K562 (cell line): ENCODE measurements around the gene WEE1. TPM values are rescaled to one million over a fixed set of nuclear protein-coding genes. Genes with fewer than 3 reads are reported as not detected.

Experiments used
- AFF4 ChIP-seq: sonication (generic); formaldehyde crosslinking; IDR thresholded peaks from 2 replicates; pipeline ENCODE4 v1.8.0; 2023; ENCODE audit warnings: mild to moderate bottlenecking, missing genetic modification reagents
- ARNT ChIP-seq, 2 experiments: fragments of 450-650 bp; IDR thresholded peaks; 2 replicates each; pipeline ENCODE4 v1.6.1; 2016; ENCODE audit warnings: mild to moderate bottlenecking in 1 of 2
- CBFA2T3 ChIP-seq: fragments of 450-650 bp; IDR thresholded peaks from 2 replicates; pipeline ENCODE4 v1.6.1; 2017
- CREB5 ChIP-seq: fragments of 250-450 bp; sonication (Bioruptor Pico); IDR thresholded peaks from 2 replicates; pipeline ENCODE4 v1.5.0; 2020; ENCODE audit warnings: mild to moderate bottlenecking
- ETV5 ChIP-seq: sonication (generic); formaldehyde crosslinking; IDR thresholded peaks from 2 replicates; pipeline ENCODE4 v1.4.0; 2020; ENCODE audit warnings: low read depth, mild to moderate bottlenecking, missing genetic modification reagents
- FOXP4 ChIP-seq: sonication (generic); formaldehyde crosslinking; IDR thresholded peaks from 2 replicates; pipeline ENCODE4 v1.8.0; 2022; ENCODE audit warnings: mild to moderate bottlenecking, missing genetic modification reagents, borderline replicate concordance
- PHB ChIP-seq: fragments of 250-450 bp; sonication (Bioruptor Pico); IDR thresholded peaks from 2 replicates; pipeline ENCODE4 v1.5.0; 2021
- RERE ChIP-seq: sonication (generic); formaldehyde crosslinking; IDR thresholded peaks from 2 replicates; pipeline ENCODE4 v1.8.0; 2023; ENCODE audit warnings: missing genetic modification reagents, mild to moderate bottlenecking, borderline replicate concordance
- SMAD2 ChIP-seq: fragments of 150-350 bp; IDR thresholded peaks from 2 replicates; pipeline ENCODE4 v1.6.1; 2014; ENCODE audit warnings: low read depth, mild to moderate bottlenecking, low read length
- ZKSCAN1 ChIP-seq: fragments of 150-350 bp; IDR thresholded peaks from 2 replicates; pipeline ENCODE4 v1.6.1; 2016; ENCODE audit warnings: low read depth, low read length
- ZNF143 ChIP-seq: sonication (generic); formaldehyde crosslinking; IDR thresholded peaks from 2 replicates; pipeline ENCODE4 v1.9.0; 2022; ENCODE audit warnings: mild to moderate bottlenecking, missing genetic modification reagents
- ZNF165 ChIP-seq: fragments of 250-450 bp; sonication (Bioruptor Pico); IDR thresholded peaks from 2 replicates; pipeline ENCODE4 v1.4.0; 2020; ENCODE audit warnings: borderline replicate concordance
- ZNF408 ChIP-seq: fragments of 250-450 bp; sonication (Bioruptor Pico); IDR thresholded peaks from 2 replicates; pipeline ENCODE4 v1.4.0; 2020; ENCODE audit warnings: low read depth, mild to moderate bottlenecking, moderate library complexity
- ZNF766 ChIP-seq: fragments of 200-800 bp; sonication (Bioruptor generic); conservative IDR thresholded peaks from 2 replicates; pipeline ENCODE4 v1.6.1; 2016; ENCODE audit warnings: missing genetic modification characterization, missing compliant biosample characterization
- polyA plus RNA-seq, 8 experiments: library from polyadenylated mRNA; depleted of rRNA in 4 of 8; stranded (reverse) in 5 of 8; unstranded in 3 of 8; fragments of >200 nt; fragmentation: Nextera tagmentation in 2 of 8; fragmentation: Illumina TruSeq in 1 of 8; extraction: Ambion mirVana in 2 of 8; extraction: Trizol in 1 of 8; gene quantifications; 2 replicates each; pipeline versions ENCODE4 v1.2.1 to v1.2.3, GENCODE V29; 2011 to 2014; ENCODE audit warnings: inconsistent platforms in 1 of 8, missing spikeins in 1 of 8
- total RNA-seq, 7 experiments: library from RNA; depleted of rRNA in 6 of 7; stranded (reverse); fragments of >200 nt in 6 of 7; fragmentation: Illumina TruSeq in 2 of 7; extraction: Trizol in 2 of 7; gene quantifications; 2 replicates each; pipeline versions ENCODE4 v1.2.1 to v1.2.3, GENCODE V29; 2011 to 2021; ENCODE audit warnings: low replicate concordance in 1 of 7

WEE1 gene
- total and polyA plus RNA-seq, 9 of the 15 experiments (the other 6 are each of a cell fraction or from before 2014, with no cell fraction given): 21.9 to 99.0 (median 67.4) TPM

- TF ChIP-seq AFF4: peak; percentile 73; the same call in 1 of the 2 replicates
- TF ChIP-seq RERE (CRISPR knock-in tag): no peak
- no peak; the same call in 1 of the 2 replicates for TF ChIP-seq ETV5
- TF ChIP-seq ARNT (IDR thresholded peaks at IDR 0.05): no peak
- TF ChIP-seq ZNF408 (CRISPR knock-in tag): no peak
- no peak for TF ChIP-seq ZNF766 (CRISPR knock-in tag)
- TF ChIP-seq ZKSCAN1: no peak
- no peak for TF ChIP-seq ZNF143 (CRISPR knock-in tag)
- TF ChIP-seq PHB: no peak
- TF ChIP-seq FOXP4 (CRISPR knock-in tag): peak; percentile 72; the same call in 1 of the 2 replicates
- TF ChIP-seq SMAD2: no peak
- TF ChIP-seq CBFA2T3: peak; percentile 72
- no peak for TF ChIP-seq CREB5
- no peak for TF ChIP-seq ZNF165 (CRISPR knock-in tag)
Observed at GRCh38 chr11:9574622-9575259, 1.3 kb downstream of the WEE1 start (continued).
